Rectal smooth muscle tissue (tissue), 1 donor: ENCODE data around the gene RHNO1.

ENCODE experiments used
- H3K27ac ChIP-seq: one replicate; pipeline ENCODE4 v1.7.0; 2013; ENCODE audit warnings: low read depth, low read length, inconsistent platforms
- H3K27me3 ChIP-seq: one replicate; pipeline ENCODE4 v1.7.0; 2013; ENCODE audit warnings: low read length; ENCODE audit not compliant: control insufficient read depth, insufficient read depth
- H3K36me3 ChIP-seq: one replicate; pipeline ENCODE4 v1.7.0; 2013; ENCODE audit warnings: low read length; ENCODE audit not compliant: control insufficient read depth, insufficient read depth
- H3K4me1 ChIP-seq: one replicate; pipeline ENCODE4 v1.7.0; 2013; ENCODE audit warnings: low read length; ENCODE audit not compliant: control insufficient read depth, insufficient read depth
- H3K4me3 ChIP-seq: one replicate; pipeline ENCODE4 v1.7.0; 2013; ENCODE audit warnings: low read length
- H3K9ac ChIP-seq: one replicate; pipeline ENCODE4 v1.7.0; 2013; ENCODE audit warnings: low read length

RHNO1 gene

DNA sequence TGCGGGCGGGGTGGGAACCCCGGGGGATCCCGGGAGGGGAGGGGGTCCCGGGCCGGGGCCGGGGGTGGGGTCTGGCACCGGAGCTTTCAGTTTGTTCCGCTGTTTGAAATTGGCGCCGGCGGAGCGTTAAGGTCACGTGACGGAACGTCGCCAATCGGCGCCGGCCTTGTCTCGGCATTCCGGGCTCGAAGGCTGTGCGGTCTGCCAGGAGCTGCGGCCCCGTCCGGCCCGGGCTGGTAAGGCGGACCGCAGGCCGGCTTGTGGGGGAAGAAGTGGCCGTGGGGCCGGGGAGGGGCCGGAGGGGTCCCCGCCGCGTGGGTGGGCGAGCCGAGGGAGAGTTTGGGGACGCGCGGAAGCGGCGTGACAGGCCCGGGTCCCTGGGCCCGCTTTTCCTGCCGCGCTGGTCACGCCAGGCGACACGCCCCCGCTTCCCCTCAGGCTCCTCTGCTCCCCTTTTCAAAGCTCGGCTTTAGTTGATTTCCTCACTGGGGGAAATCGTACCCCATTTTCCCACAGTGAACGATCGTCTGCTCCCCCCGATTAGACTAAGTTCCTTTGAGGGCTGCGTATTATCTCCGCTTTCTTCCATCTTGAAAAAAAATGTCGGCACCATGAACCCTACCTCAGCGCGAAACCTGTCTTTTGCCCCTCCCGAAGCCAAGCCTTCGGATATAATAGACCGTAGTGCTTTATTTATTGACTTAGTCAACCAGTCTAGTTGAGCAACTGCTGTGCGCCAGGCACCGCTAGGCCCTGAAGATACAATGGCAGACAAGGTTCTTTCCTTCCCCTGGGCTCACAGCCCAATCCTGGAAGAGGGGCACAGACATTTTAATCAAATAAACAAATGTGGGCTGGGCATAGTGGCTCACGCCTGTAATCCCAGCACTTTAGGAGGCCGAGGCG, at the start of gene RHNO1, which contains the start of gene FOXM1:
Gene RHNO1 (plus strand): TSS at position 177 of the 906 bp plus-strand sequence. CDS start 8,144 bp downstream, outside the sequence.
Gene FOXM1 (minus strand): TSS at position 128 of the 906 bp plus-strand sequence. CDS start 2,696 bp downstream, outside the sequence.
- peak within 1 kb of the TSS; percentile 85 for H3K27ac ChIP-seq

DNA sequence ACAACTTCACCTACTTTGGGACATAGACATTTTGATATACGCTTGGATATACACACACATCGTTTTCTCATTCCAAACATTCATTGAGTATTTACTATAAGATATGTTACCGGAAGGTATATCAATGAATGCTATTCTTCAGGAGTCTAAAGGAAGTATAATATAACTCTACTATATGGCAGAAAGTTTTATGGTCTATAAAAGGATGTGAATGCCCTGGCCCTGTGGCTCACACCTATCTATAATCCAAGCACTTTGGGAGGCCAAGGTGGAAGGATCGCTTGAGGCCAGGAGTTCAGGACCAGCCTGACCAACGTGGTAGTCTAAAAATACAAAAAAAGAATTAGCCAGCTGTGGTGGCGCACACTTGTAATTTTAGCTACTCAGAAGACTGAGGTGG, 47.7 kb upstream of the RHNO1 start:
- Histone ChIP-seq H3K4me1 (no peaks in the 10 kb centered on the region), H3K27ac (no peak overlapping the region), H3K27me3 (no peaks in the 10 kb centered on the region), H3K9ac (no peak overlapping the region), H3K4me3 (no peak overlapping the region), H3K36me3 (peaks cover 28% of the 10 kb centered on the region)

More for the DNA sequence above, at the start of gene RHNO1, which contains the start of gene FOXM1:
- H3K9ac ChIP-seq = peak within 1 kb of the TSS; percentile 50
- H3K4me3 ChIP-seq = peak within 1 kb of the TSS; percentile 89
- H3K27me3 ChIP-seq = no peaks in the 10 kb centered on the region
- no peaks in the 10 kb centered on the region for H3K36me3 ChIP-seq
- no peaks in the 10 kb centered on the region for H3K4me1 ChIP-seq

DNA sequence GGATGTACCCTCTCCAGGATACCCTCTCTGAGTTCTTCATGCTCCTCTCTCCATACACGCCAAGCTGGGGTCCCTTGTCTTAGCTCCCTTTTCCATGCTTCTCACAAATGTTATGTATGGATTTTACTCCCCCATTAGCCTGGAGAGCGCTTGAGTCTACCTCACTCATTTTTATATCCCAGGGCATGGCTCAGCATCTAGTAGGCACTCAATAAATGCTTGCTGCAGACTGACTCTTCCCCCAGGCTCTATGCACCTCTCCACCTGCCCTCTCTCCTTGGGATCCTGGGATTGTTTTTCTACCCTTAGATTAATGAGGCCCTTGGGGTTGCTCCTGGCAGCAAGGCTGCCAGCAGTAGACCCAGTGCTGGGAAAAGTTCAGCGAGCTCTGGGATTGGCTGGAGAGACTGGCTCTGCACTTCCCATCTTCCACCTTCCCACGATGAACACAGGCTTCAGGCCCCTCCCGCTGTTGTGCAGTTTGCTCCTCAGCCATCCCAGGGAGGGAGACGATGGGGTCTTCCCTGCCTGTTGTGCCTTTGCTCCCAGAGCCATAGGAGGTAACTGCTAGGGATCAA, 44.4 kb upstream of the RHNO1 start:
- no peak overlapping the region for H3K4me3 ChIP-seq
- H3K4me1 ChIP-seq = peaks cover 8% of the 10 kb centered on the region
- no peak overlapping the region for H3K9ac ChIP-seq
- peaks cover 6% of the 10 kb centered on the region for H3K36me3 ChIP-seq
- no peaks in the 10 kb centered on the region for H3K27me3 ChIP-seq
- no peak overlapping the region for H3K27ac ChIP-seq

- H3K36me3 ChIP-seq = no peaks in the 10 kb centered on the region
- no peak overlapping the region for H3K27ac ChIP-seq
- no peak overlapping the region for H3K4me3 ChIP-seq
- H3K9ac ChIP-seq = no peak overlapping the region
- H3K27me3 ChIP-seq = no peaks in the 10 kb centered on the region
- H3K4me1 ChIP-seq = peaks cover 8% of the 10 kb centered on the region
These were observed 43.7 kb upstream of the RHNO1 start for GRCh38 chr12:2833327-2833726.

DNA sequence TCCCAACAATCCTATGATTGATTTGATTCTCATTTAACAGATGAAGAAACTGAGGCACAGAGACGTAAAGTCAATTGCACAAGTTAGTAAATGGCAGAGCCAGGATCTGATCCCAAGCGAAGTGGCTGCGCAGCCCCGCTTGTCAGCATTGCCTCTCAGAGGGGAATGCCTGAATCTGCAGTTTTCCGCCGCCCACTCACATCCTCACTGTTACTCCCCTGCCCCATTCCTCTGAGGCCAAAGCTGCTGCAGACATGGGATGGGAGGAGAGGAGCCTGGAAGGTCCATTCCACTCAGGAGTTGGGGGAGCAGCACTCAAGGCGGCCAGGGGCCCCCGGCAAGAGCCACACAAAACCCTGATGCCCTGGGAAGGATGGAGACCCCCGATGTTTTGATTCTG, 43.2 kb upstream of the RHNO1 start:
- H3K27ac ChIP-seq = no peak overlapping the region

GRCh38 chr12:2834581-2835491, 42.2 kb upstream of the RHNO1 start, which contains the start of gene NRIP2:
Gene NRIP2 (minus strand): TSS chr12:2835035. CDS start chr12:2834983, 52 bp downstream.
- Histone ChIP-seq H3K27ac (no peak within 1 kb of the TSS), H3K4me1 (peaks cover 8% of the 10 kb centered on the region), H3K36me3 (no peaks in the 10 kb centered on the region), H3K4me3 (peak within 1 kb of the TSS; percentile 42), H3K9ac (no peak within 1 kb of the TSS), H3K27me3 (no peaks in the 10 kb centered on the region)

More for the DNA sequence above, 43.2 kb upstream of the RHNO1 start:
- Histone ChIP-seq H3K4me1 (peaks cover 8% of the 10 kb centered on the region), H3K9ac (no peak overlapping the region), H3K4me3 (no peak overlapping the region), H3K27me3 (no peaks in the 10 kb centered on the region), H3K36me3 (no peaks in the 10 kb centered on the region)

- no peak overlapping the region for H3K27ac ChIP-seq
- no peak overlapping the region for H3K9ac ChIP-seq
- no peaks in the 10 kb centered on the region for H3K27me3 ChIP-seq
- H3K36me3 ChIP-seq = no peaks in the 10 kb centered on the region
- peaks cover 8% of the 10 kb centered on the region for H3K4me1 ChIP-seq
- no peak overlapping the region for H3K4me3 ChIP-seq
These were observed 41.2 kb upstream of the RHNO1 start for GRCh38 chr12:2835691-2836403.

DNA sequence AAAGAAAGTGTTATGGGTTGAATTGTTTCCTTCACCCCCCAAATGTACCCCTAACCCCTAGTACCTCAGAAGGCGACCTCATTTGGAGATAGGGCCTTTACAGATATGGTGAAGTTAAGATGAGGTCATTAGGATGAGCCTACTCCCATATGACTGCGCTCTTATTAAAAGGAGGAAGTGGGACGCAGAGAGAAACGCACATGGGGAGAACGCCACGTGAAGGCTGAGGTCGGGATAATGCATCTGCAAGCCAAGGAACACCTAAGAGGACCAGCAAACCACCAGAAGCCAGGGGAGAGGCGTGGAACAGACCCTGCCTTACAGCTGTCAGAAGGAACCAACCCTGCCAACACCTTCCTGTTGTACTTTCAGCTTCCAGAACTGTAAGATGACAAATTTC, 40.4 kb upstream of the RHNO1 start:
- Histone ChIP-seq H3K9ac (no peak overlapping the region), H3K27me3 (no peaks in the 10 kb centered on the region), H3K4me3 (no peak overlapping the region), H3K27ac (no peak overlapping the region), H3K4me1 (peaks cover 8% of the 10 kb centered on the region), H3K36me3 (no peaks in the 10 kb centered on the region)

DNA sequence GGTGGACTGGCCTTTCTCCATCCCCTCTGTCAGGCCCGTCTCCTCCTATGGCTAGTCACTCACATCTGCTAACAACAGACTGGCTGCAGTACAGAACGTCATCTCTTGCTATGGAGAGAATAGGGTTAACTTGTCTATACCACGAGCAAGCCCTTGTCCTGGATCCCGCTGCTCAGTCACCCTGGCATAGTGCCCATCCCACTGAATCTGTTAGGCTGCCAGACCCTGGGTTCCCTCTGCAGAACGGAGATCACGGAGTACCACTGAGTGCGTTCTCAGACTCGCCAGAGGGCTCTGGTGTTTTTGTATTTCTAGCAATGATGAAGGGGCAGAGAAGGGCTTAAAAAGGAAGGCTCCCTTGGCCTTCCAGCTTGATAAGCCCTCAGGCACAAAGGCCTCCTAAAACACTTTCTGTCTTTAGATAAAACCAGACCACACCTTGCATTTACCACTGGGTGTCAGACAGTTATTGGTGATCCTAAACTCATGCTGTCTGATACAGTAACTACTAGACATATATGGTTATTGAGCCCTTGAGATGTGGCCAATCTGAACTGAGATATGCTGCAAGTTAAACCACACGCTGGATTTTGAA, 35.9 kb upstream of the RHNO1 start:
- no peaks in the 10 kb centered on the region for H3K36me3 ChIP-seq
- H3K4me1 ChIP-seq = no peaks in the 10 kb centered on the region
- H3K9ac ChIP-seq = no peak overlapping the region
- no peaks in the 10 kb centered on the region for H3K27me3 ChIP-seq
- no peak overlapping the region for H3K4me3 ChIP-seq
- no peak overlapping the region for H3K27ac ChIP-seq

GRCh38 chr12:2842948-2843347, 34.1 kb upstream of the RHNO1 start:
- Histone ChIP-seq H3K27ac (peak overlapping the region; percentile 14), H3K27me3 (no peaks in the 10 kb centered on the region), H3K4me1 (no peaks in the 10 kb centered on the region), H3K9ac (no peak overlapping the region), H3K36me3 (no peaks in the 10 kb centered on the region), H3K4me3 (no peak overlapping the region)

DNA sequence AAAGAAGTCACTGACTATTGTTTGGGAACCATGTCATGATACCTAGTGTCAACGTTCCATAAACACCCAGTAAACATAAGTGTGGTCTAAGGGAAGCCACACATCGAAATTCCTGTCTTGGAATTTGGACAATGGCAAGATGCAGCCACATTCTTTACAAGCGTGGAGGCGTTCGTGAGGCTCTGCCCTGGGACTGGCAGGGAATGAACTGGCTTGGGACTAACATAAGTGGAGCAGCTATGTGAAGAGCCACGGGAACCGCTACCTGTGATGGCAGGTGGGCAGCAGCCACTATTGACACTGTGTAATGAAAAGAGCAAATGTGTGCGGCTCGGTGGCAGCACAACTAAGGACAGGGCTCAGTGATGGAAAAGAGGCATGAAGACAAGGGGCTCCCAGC, 32.2 kb upstream of the RHNO1 start:
- no peaks in the 10 kb centered on the region for H3K27me3 ChIP-seq
- no peak overlapping the region for H3K27ac ChIP-seq
- no peak overlapping the region for H3K9ac ChIP-seq

More for the DNA sequence above, 32.2 kb upstream of the RHNO1 start:
- H3K36me3 ChIP-seq = no peaks in the 10 kb centered on the region
- H3K4me3 ChIP-seq = no peak overlapping the region
- H3K4me1 ChIP-seq = no peaks in the 10 kb centered on the region
